ENCODE measurements around the gene COPS9. TPM values are rescaled to one million over a fixed set of nuclear protein-coding genes. Genes with fewer than 3 reads are reported as not detected.

The COPS9 gene
- total RNA-seq, 1 donor from 2014 or later = 143 TPM

- Mint-ChIP-seq H3K27ac (ENCODE audit: unreplicated experiment) (no peak overlapping the region), H3K9me3 (no peaks in the 10 kb centered on the region), H3K4me1 (peaks cover 5% of the 10 kb centered on the region), H3K27me3 (ENCODE audit: low read depth) (peaks cover 3% of the 10 kb centered on the region), H3K36me3 (ENCODE audit: low read depth) (no peaks in the 10 kb centered on the region), H3K4me3 (no peak overlapping the region)
- TF ChIP-seq CTCF (conservative IDR thresholded peaks at IDR 0.05) = no peak
- no peak for DNase-seq (ENCODE audit: low read depth, low spot score)
These were observed 36.2 kb upstream of the COPS9 start for GRCh38 chr2:240172071-240172895.

- H3K27ac Mint-ChIP-seq (ENCODE audit: unreplicated experiment) = no peak overlapping the region
- no peaks in the 10 kb centered on the region for H3K36me3 Mint-ChIP-seq (ENCODE audit: low read depth)
- no peaks in the 10 kb centered on the region for H3K27me3 Mint-ChIP-seq (ENCODE audit: low read depth)
- no peak overlapping the region for H3K4me3 Mint-ChIP-seq
- TF ChIP-seq CTCF (conservative IDR thresholded peaks at IDR 0.05) = no peak
- DNase-seq (ENCODE audit: low read depth, low spot score) = no peak
- no peaks in the 10 kb centered on the region for H3K9me3 Mint-ChIP-seq
- peaks cover 5% of the 10 kb centered on the region for H3K4me1 Mint-ChIP-seq
These were observed 34.8 kb upstream of the COPS9 start for GRCh38 chr2:240170883-240171282.

GRCh38 chr2:240170354-240170735 lies 34.2 kb upstream of the COPS9 start:
- H3K36me3 Mint-ChIP-seq (ENCODE audit: low read depth) = no peaks in the 10 kb centered on the region
- H3K27ac Mint-ChIP-seq (ENCODE audit: unreplicated experiment) = no peak overlapping the region
- no peaks in the 10 kb centered on the region for H3K27me3 Mint-ChIP-seq (ENCODE audit: low read depth)
- no peak for DNase-seq (ENCODE audit: low read depth, low spot score)
- H3K4me1 Mint-ChIP-seq = peaks cover 5% of the 10 kb centered on the region
- no peaks in the 10 kb centered on the region for H3K9me3 Mint-ChIP-seq
- TF ChIP-seq CTCF (conservative IDR thresholded peaks at IDR 0.05) = no peak
- no peak overlapping the region for H3K4me3 Mint-ChIP-seq

- H3K27ac Mint-ChIP-seq (ENCODE audit: unreplicated experiment) = no peak overlapping the region
- no peak for DNase-seq (ENCODE audit: low read depth, low spot score)
- no peaks in the 10 kb centered on the region for H3K27me3 Mint-ChIP-seq (ENCODE audit: low read depth)
- TF ChIP-seq CTCF (conservative IDR thresholded peaks at IDR 0.05) = no peak
- no peaks in the 10 kb centered on the region for H3K9me3 Mint-ChIP-seq
- no peak overlapping the region for H3K4me3 Mint-ChIP-seq
- no peaks in the 10 kb centered on the region for H3K36me3 Mint-ChIP-seq (ENCODE audit: low read depth)
- H3K4me1 Mint-ChIP-seq = peaks cover 5% of the 10 kb centered on the region
These were observed 33.6 kb upstream of the COPS9 start for GRCh38 chr2:240169486-240170353.

DNA sequence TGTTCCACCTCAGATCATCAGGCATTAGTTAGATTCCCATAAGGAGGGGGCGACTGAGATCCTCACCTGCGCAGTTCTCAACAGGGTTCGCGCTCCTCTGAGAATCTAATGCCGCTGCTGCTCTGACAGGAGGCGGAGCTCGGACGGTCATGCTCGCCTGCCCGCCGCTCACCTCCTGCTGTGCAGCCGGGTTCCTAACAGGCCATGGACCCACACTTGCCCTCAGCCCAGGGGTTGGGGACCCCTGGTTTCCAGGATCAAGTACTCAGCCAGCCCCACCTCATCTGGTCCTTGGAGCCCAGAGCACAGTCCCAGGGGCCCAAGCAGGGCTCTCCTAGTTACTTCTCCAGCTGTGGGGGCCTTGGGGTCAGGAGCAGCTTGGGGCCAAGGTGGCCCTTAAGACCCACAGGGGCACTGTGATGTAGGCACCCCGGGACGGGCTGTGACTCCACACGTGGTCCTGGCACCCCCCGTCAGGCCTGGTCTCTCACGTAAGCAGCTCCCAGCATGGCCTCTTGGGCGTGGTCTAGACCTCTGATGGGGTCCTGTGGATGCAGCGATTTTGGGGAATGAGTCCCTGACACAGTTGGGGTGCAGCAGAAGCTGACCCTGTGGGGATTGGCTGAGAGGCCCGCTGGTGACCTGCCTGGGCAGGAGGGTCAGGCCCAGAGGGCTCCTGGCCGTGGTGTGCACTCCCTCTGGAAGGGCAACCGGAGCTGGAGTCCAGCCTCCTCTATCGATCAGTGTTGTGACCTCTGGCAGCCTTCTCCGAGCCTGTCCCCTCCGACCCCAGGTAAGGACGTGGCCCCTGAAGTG lies 32.6 kb upstream of the COPS9 start:
- Mint-ChIP-seq H3K4me3 (no peak overlapping the region), H3K4me1 (peaks cover 5% of the 10 kb centered on the region), H3K27ac (ENCODE audit: unreplicated experiment) (no peak overlapping the region), H3K27me3 (ENCODE audit: low read depth) (no peaks in the 10 kb centered on the region), H3K9me3 (no peaks in the 10 kb centered on the region), H3K36me3 (ENCODE audit: low read depth) (no peaks in the 10 kb centered on the region)
- TF ChIP-seq CTCF (conservative IDR thresholded peaks at IDR 0.05) = no peak
- no peak for DNase-seq (ENCODE audit: low read depth, low spot score)

Data from neural crest cell (in vitro differentiated cells).